Left hindlimb (tissue), 1 donor: ENCODE results near the gene ESYT1.
"Not testable (repeated sequence)": the region's sequence is repeated elsewhere in the genome, so short reads cannot be mapped to it uniquely, and the experiment has no call there.

ENCODE experiments used
- DNase-seq: peaks from one replicate; pipeline ENCODE4 v3.0.0-alpha.2; 2018

The ESYT1 gene

GRCh38 chr12:56104109-56104814, 23.8 kb upstream of the ESYT1 start, which contains the start of gene PA2G4:
Gene PA2G4, plus strand, starts transcription at chr12:56104559. Its CDS starts 179 bp downstream, at chr12:56104738.
- DNase-seq = peak; percentile 99

DNA sequence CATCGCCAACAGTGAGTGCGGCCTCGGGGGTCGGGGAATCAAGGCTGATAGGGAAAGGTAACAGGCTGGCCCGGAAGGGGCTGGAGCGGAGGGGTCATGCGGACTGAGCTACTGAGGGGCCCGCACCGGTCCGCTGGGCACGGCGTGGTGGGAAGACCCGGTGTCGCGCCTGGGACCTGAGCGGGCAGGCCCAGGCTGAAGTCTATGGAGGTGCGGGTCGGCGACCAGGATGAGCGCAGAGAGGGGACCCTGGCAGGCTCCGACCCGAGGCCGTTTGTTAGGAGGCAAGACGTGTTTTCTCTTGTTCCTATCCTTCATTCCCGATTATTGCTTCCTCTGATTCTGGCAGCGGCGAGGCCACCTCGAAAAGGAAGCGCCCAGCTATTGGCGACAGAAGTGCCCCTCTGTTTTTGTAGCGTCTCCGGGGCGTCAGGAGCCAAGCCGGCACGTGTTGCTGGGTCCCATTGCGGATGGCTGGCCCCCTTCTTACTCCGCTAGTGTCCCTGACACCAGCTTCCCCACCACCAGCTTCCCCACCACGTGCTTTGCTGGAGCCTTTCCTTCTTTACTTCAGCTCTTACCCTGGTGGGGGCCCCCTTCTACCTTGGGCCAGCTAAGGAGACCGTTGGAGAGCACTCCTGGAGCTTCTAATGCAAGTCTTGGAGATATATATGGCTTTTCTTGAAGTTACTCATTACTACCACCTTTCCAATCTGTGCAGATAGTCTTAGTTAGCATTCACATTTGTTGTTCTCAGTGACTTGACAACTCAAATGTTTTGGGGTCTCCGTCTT, 23.1 kb upstream of the ESYT1 start:
- DNase-seq = no peak

DNA sequence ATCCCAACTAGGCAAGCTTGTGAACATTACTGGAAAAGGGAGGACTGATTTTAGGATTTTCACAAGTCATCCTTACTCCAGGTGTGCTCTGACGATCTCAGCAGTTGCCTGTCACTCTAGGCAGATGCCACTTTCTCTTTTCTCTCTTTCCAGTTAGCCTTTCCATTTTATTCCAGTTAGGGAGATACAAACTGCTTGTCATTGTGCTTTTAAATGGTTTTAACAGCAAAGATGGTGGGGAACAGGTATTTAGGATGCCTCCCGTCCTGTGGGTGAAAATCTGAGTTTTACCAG, 22.5 kb upstream of the ESYT1 start:
- no peak for DNase-seq

DNA sequence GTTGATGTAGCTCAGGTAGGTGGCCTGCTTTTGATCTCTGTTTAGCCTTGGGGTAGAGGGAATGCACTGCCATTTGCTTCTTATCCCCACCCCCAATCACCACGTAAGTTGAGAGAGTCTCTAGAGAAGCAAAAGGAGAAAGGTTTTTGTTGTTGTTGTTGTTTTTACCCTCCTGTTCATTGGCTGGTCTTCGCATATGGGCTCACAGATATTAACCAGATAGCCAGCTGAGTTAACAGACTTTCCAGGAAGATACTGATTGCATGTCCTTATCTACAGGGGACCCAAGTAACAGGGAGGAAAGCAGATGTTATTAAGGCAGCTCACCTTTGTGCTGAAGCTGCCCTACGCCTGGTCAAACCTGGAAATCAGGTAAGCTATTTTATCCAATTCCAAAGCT, 20.8 kb upstream of the ESYT1 start:
- DNase-seq = no peak

GRCh38 chr12:56110571-56110970, 17.5 kb upstream of the ESYT1 start:
- no peak for DNase-seq

DNA sequence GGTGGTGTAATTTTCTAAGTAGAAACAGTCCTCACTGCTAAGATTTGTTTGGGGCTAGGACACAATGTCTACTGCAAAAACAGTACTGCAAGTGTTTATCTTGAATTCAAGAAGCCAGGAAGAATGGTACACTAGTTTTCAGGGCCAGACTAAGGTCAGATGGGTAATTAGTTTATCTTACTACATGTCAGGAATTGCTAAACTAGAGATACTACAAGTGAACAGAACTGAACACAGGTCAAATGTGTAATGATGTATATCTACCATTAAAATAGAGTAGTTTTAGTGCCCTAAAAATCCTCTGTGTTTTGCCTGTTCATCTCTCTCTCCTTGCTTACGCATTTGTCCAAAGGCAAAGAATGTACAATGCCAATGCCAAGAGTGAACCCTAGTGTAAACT, 14.0 kb upstream of the ESYT1 start:
- DNase-seq = no peak

DNA sequence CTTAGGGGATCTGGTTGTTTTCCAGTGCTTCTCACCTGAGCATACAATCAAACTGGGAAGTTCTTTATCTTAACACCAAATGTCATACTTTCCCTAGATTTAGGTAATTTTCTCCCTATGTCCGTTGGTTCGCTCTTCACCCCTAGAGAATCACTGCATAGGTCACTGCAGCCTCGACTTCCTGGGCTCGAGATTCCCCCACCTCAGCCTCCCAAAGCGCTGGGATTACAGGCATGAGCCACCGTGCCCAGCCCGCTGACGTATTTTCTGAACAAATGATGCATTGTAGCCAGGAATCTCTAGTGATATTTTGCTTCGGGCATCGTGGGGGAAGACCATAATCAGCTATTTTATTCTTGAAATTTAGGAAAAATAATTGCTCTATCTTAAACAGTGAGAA, 12.7 kb upstream of the ESYT1 start:
- DNase-seq = peak; percentile 45

DNA sequence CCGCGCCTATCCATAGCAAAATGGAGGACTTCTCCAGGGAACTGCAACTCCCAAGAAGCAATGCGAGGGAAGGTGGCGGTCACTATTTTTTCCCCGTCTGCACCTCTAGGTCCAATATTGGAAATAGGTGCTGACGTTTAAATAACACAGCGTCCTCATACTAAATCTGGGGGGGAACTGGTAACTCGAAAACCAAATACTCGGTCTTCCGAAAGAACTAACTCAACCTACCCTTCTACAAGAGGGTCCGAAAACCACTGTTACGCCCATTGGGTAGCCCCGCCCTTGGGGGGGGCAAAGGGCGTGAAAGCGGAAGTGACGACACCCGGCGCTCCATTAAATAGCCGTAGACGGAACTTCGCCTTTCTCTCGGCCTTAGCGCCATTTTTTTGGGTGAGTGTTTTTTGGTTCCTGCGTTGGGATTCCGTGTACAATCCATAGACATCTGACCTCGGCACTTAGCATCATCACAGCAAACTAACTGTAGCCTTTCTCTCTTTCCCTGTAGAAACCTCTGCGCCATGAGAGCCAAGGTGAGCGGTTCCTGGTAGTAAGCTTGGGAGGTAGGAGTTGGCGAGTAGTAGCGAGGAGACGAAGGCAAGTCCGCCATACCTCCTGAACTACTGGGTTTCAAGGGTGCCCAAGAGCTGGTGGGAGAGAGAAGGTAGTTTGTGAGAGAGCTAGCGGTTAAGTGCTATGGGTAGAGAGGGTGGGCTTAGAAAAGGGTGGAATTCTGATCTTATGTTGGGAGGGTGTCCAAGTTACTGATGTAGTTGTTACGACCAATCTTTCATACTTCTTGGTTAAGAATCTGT, 11.6 kb upstream of the ESYT1 start, which contains the start of gene RPL41:
TSS of gene RPL41 (plus strand) at position 367 of the 815 bp plus-strand sequence.
- peak; percentile 96 for DNase-seq

- DNase-seq = not testable (repeated sequence)
Observed at GRCh38 chr12:56117082-56117706, 10.9 kb upstream of the ESYT1 start.

- DNase-seq = peak; percentile 98
Observed at GRCh38 chr12:56117778-56118687, 10.0 kb upstream of the ESYT1 start, which contains the start of gene ZC3H10. Gene ZC3H10, plus strand, starts transcription at chr12:56118266. Its CDS starts 2,297 bp downstream, at chr12:56120563.

DNA sequence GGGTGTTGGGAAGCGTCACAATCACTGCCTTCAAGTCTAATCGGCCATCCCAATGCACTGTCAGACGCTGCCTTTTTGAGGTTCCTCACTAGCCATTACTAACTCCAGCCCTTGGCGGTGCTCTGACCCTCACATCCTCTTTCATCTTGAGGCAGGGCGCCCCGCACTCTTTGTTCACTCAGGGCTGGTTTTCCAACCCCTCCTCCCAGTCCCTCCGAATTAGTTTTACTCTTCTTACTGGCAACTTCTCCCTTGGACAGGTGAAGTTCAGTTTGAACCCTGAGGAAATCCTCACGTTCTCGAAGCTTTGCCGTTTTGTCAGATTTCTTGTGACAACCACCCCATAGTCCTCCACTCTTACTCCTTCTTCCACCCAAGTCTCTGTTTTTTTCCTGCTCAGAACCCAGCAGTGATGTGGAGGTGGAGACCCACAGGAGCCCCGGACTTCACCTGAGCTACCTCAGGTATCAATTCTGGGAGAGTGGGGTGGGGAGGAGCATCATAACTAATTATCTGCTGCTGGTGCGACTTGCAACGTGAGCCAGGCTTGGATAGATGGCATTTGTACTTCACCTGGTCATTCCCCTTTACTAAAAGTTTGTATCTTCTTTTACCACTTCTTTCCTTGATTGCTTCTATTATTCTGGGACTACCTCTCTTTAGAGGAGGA, 9.2 kb upstream of the ESYT1 start:
- peak; percentile 38 for DNase-seq

DNA sequence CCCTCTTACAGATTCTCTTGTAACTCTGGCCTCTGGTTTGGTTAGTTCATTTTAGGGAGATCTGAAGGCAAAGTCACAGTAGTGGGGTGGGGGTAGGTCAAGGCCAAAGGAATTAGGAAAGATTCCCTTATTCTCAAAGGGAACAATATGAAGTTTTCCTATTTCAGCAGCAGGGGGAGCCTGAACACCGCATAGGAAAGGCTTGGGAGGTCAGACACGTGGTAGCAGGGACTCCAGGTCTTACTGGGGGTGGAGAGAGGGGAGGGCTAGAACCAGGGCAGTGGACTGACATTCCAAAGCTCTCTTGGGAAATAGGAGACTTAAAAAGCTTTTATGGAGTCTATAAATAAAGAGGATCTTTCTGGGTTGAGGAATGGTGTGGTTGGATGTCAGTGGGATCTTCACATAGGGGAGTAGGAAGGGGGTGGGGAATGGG, 8.7 kb upstream of the ESYT1 start:
- DNase-seq = peak; percentile 86

DNA sequence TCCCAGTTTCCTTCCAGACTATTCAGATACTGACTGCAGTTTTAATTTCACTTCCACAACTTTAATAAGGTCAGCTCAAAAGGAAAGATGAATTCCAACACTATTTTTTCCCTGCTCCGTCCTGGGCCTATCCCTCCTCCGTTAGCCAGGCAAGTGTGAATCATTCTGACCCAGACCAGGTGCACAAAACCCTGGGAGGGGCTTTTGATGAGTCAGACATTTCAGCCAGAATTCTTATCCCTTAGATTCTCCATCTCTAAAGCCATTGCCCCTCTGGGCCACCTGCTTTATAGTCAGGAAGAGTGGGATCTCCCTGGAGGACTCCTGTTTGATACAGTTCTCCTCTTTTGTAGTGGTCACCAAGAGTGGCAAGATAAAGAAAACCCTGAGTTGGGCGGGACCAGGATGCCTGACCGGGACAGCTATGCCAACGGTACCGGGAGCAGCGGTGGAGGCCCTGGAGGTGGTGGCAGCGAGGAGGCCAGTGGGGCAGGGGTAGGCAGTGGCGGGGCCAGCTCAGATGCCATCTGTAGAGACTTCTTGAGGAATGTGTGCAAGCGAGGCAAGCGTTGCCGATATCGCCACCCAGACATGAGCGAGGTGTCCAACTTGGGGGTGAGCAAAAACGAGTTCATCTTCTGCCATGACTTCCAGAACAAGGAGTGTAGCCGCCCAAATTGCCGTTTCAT, 7.8 kb upstream of the ESYT1 start:
- DNase-seq = no peak

GRCh38 chr12:56121204-56121870, 6.7 kb upstream of the ESYT1 start:
- no peak for DNase-seq

DNA sequence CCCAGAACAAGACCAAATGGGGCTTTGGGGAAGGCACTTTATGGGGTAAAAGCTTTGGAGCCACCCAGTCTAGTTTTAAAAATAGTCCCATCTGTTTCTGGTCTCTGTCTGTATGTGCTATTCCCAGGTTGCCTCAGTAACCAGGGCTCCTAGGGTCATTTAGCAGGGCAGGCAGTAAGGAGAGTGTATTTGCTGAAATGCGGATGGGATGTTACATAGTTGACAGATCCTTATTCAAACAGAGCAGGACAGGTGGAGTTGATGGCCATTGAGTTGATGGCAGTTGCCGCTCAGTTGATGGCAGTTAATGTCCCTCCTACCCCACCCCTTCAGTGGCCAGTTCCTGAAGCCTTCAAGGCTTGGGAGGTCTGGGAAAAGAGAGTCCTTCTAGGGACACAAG, 5.4 kb upstream of the ESYT1 start:
- DNase-seq = no peak

DNA sequence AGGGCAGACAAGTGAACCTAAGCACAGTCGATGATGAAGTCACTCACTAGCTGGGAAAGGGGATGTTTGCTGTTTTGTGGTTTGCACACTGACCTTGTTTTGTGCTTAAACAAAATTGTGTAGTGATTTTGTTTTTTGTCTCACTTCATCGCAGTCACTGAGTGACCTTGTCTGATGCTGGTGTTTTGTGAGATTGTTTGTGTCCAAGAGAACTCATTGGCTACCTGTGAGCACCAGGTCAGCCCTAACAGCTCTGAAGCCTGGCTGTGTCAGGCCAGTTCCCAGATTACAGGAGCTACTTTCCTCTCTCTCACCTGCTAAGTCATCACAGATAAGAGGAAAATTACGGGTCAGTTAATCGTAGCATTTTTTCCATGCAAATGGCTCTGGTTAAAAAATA, 3.9 kb upstream of the ESYT1 start:
- no peak for DNase-seq

- DNase-seq = no peak
Observed at GRCh38 chr12:56126732-56127239, 1.3 kb upstream of the ESYT1 start.

GRCh38 chr12:56127485-56127887, 581 bp upstream of the ESYT1 start:
- DNase-seq = no peak

- no peak for DNase-seq
Observed at GRCh38 chr12:56128670-56129205, 671 bp downstream of the ESYT1 start.
